ENCODE measurements around the gene ZSCAN2.

ZSCAN2 gene

DNA sequence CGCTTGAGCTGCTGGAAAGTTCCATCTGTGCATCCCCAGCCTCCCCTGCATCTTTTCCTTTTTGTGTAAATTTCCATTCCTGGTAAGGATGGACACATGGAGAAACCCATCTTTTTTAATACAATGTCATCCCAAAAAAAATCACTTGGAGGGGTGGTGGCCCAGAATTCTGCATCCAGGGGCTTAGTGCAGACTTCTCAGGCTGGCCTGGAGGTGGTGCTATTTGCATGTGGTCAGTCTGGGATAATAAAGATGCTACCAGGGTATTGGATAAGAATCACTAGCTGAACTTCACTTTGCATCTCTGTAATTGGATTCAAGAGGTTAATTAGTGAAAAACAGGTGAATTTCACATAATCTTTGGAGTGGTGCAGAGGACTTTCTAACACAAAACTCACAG is 1.8 kb upstream of the ZSCAN2 start:
- Histone ChIP-seq H3K9me2 (replicated peaks; ENCODE audit: insufficient read depth, low read length) (no peaks in the 10 kb centered on the region), H3K9me3 (replicated peaks; ENCODE audit: insufficient read depth, low read length) (no peaks in the 10 kb centered on the region), H3K9ac (ENCODE audit: low read length) (no peak overlapping the region), H3K27ac (ENCODE audit: low read length) (peak overlapping the region; percentile 29; the same call in 1 of the 2 replicates), H2AFZ (ENCODE audit: low read length) (no peak overlapping the region; the same call in 1 of the 2 replicates), H3F3A (ENCODE audit: insufficient read depth, low read length) (peaks cover 7% of the 10 kb centered on the region; the same call in 1 of the 2 replicates), H3K4me2 (ENCODE audit: low read depth, low read length) (peak overlapping the region; percentile 42; the same call in 1 of the 2 replicates), H3K4me1 (ENCODE audit: low read length) (peaks cover 20% of the 10 kb centered on the region), H3K36me3 (replicated peaks; ENCODE audit: insufficient read depth, low read length) (no peaks in the 10 kb centered on the region), H4K20me1 (ENCODE audit: insufficient read depth, low read length) (no peaks in the 10 kb centered on the region), H3K4me3 (ENCODE audit: low read length) (no peak overlapping the region), H3K79me2 (ENCODE audit: low read length) (no peaks in the 10 kb centered on the region), H3K27me3 (replicated peaks; ENCODE audit: insufficient read depth, low read length) (no peaks in the 10 kb centered on the region)
- no peak for TF ChIP-seq EZH2 (optimal IDR thresholded peaks at IDR 0.05; ENCODE audit: low read depth, low read length)
- peak; percentile 80 for TF ChIP-seq CTCF (IDR thresholded peaks at IDR 0.05; ENCODE audit: low read length)
- peak; percentile 38 for DNase-seq

DNA sequence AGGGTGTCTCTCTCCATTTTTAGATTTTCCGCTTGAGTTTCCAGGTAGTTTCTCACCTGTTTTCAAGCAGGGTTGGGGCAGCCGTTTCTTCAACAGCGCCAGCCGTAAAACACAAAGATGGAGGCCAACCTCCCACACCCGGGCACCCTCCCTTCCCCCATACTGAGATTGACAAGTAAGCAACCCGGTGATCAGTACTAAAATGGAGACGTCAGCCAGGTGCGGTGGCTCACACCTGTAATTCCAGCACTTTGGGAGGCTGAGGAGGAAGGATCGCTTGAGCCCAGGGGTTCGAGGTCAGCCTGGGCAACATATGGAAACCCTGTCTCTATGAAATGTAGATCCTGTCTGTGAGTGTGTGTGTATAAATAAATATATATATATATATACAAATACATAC is 903 bp upstream of the ZSCAN2 start:
- Histone ChIP-seq H3K9me2 (replicated peaks; ENCODE audit: insufficient read depth, low read length) (no peaks in the 10 kb centered on the region), H2AFZ (ENCODE audit: low read length) (no peak overlapping the region), H3K4me3 (ENCODE audit: low read length) (no peak overlapping the region), H4K20me1 (ENCODE audit: insufficient read depth, low read length) (no peaks in the 10 kb centered on the region), H3F3A (ENCODE audit: insufficient read depth, low read length) (peaks cover 7% of the 10 kb centered on the region; the same call in 1 of the 2 replicates), H3K9me3 (replicated peaks; ENCODE audit: insufficient read depth, low read length) (no peaks in the 10 kb centered on the region), H3K4me2 (ENCODE audit: low read depth, low read length) (no peak overlapping the region), H3K27me3 (replicated peaks; ENCODE audit: insufficient read depth, low read length) (no peaks in the 10 kb centered on the region), H3K4me1 (ENCODE audit: low read length) (peaks cover 20% of the 10 kb centered on the region), H3K36me3 (replicated peaks; ENCODE audit: insufficient read depth, low read length) (no peaks in the 10 kb centered on the region), H3K27ac (ENCODE audit: low read length) (no peak overlapping the region), H3K79me2 (ENCODE audit: low read length) (no peaks in the 10 kb centered on the region), H3K9ac (ENCODE audit: low read length) (no peak overlapping the region)
- TF ChIP-seq EZH2 (optimal IDR thresholded peaks at IDR 0.05; ENCODE audit: low read depth, low read length), result no peak
- TF ChIP-seq CTCF (IDR thresholded peaks at IDR 0.05; ENCODE audit: low read length), result no peak
- TF ChIP-seq EZH2phosphoT487 (IDR thresholded peaks at IDR 0.05; ENCODE audit: low read length), result no peak
- no peak for DNase-seq

- TF ChIP-seq CTCF (IDR thresholded peaks at IDR 0.05; ENCODE audit: low read length) (no peak), EZH2phosphoT487 (IDR thresholded peaks at IDR 0.05; ENCODE audit: low read length) (no peak), EZH2 (optimal IDR thresholded peaks at IDR 0.05; ENCODE audit: low read depth, low read length) (no peak)
- Histone ChIP-seq H3K4me3 (ENCODE audit: low read length) (peak overlapping the region; percentile 88), H3K27me3 (replicated peaks; ENCODE audit: insufficient read depth, low read length) (no peaks in the 10 kb centered on the region), H3K79me2 (ENCODE audit: low read length) (no peaks in the 10 kb centered on the region), H3F3A (ENCODE audit: insufficient read depth, low read length) (peaks cover 7% of the 10 kb centered on the region; the same call in 1 of the 2 replicates), H2AFZ (ENCODE audit: low read length) (peak overlapping the region; percentile 84), H3K9me2 (replicated peaks; ENCODE audit: insufficient read depth, low read length) (no peaks in the 10 kb centered on the region), H3K9me3 (replicated peaks; ENCODE audit: insufficient read depth, low read length) (no peaks in the 10 kb centered on the region), H4K20me1 (ENCODE audit: insufficient read depth, low read length) (no peaks in the 10 kb centered on the region), H3K36me3 (replicated peaks; ENCODE audit: insufficient read depth, low read length) (no peaks in the 10 kb centered on the region), H3K4me2 (ENCODE audit: low read depth, low read length) (peak overlapping the region; percentile 84), H3K4me1 (ENCODE audit: low read length) (peaks cover 20% of the 10 kb centered on the region), H3K27ac (ENCODE audit: low read length) (no peak overlapping the region), H3K9ac (ENCODE audit: low read length) (no peak overlapping the region)
- peak; percentile 48 for DNase-seq
These were observed 500 bp upstream of the ZSCAN2 start for GRCh38 chr15:84600331-84600686.

All from MM.1S (cell line).